DOHH2 (cell line): ENCODE data around the gene IGSF5.

ENCODE experiments used
- H3F3A ChIP-seq: fragments of 200-600 bp; sonication (generic), shearing (Covaris generic); 2 replicates; pipeline ENCODE4 v1.6.0; 2016; ENCODE audit warnings: antibody characterized with exemption, mild to moderate bottlenecking; ENCODE audit not compliant: control insufficient read depth, insufficient read depth
- H3K27ac ChIP-seq: fragments of 200-600 bp; sonication (generic); 2 replicates; pipeline ENCODE4 v1.5.1; 2014; ENCODE audit warnings: low read depth, mild to moderate bottlenecking, low read length, moderate library complexity
- H3K27me3 ChIP-seq: fragments of 200-600 bp; sonication (generic); 2 replicates; pipeline ENCODE4 v1.6.1; 2014; ENCODE audit warnings: mild to moderate bottlenecking, low read length, mixed read lengths; ENCODE audit not compliant: control insufficient read depth
- H3K36me3 ChIP-seq: fragments of 200-600 bp; sonication (generic); 2 replicates; pipeline ENCODE4 v1.6.1; 2014; ENCODE audit warnings: mild to moderate bottlenecking, low read length, moderate library complexity, mixed read lengths; ENCODE audit not compliant: control insufficient read depth
- H3K4me1 ChIP-seq: fragments of 200-600 bp; sonication (generic); 2 replicates; pipeline ENCODE4 v1.6.1; 2014; ENCODE audit warnings: mild to moderate bottlenecking, low read length, mixed read lengths; ENCODE audit not compliant: control insufficient read depth
- H3K4me2 ChIP-seq: fragments of 200-600 bp; sonication (generic); 2 replicates; pipeline ENCODE4 v1.6.0; 2014; ENCODE audit warnings: mild to moderate bottlenecking, low read length, moderate library complexity
- H3K4me3 ChIP-seq: fragments of 200-600 bp; sonication (generic); 2 replicates; pipeline ENCODE4 v1.5.1; 2014; ENCODE audit warnings: mild to moderate bottlenecking, low read length, mixed read lengths
- H3K79me2 ChIP-seq: fragments of 200-600 bp; sonication (generic); 2 replicates; pipeline ENCODE4 v1.6.1; 2014; ENCODE audit warnings: mild to moderate bottlenecking, low read length, mixed read lengths; ENCODE audit not compliant: control insufficient read depth
- H3K9me2 ChIP-seq: fragments of 200-600 bp; sonication (generic); replicated peaks from 2 replicates; pipeline ENCODE4 v1.6.1; 2014; ENCODE audit warnings: mild to moderate bottlenecking, low read length, mixed read lengths; ENCODE audit not compliant: control insufficient read depth
- H3K9me3 ChIP-seq: fragments of 200-600 bp; sonication (generic); 2 replicates; pipeline ENCODE4 v1.6.1; 2014; ENCODE audit warnings: antibody characterized with exemption, low read length, mixed read lengths; ENCODE audit not compliant: control insufficient read depth, insufficient read depth
- H4K20me1 ChIP-seq: fragments of 200-600 bp; sonication (generic); 2 replicates; pipeline ENCODE4 v1.6.0; 2014; ENCODE audit warnings: low read depth, mild to moderate bottlenecking, antibody characterized with exemption, low read length, moderate library complexity; ENCODE audit not compliant: control insufficient read depth, insufficient read depth
- EZH2phosphoT487 ChIP-seq: fragments of 200-600 bp; sonication (generic); IDR thresholded peaks from 2 replicates; pipeline ENCODE4 v1.6.1; 2017; ENCODE audit warnings: borderline replicate concordance, mild to moderate bottlenecking, antibody characterized with exemption, low read length, moderate library complexity, mixed read lengths
- TF ChIP-seq, protein P1 (sequence below): fragments of 200-600 bp; sonication (generic); IDR thresholded peaks from one replicate; pipeline ENCODE4 v1.5.1; 2014; ENCODE audit warnings: antibody characterized with exemption, mild to moderate bottlenecking, low read depth, low read length; ENCODE audit not compliant: poor library complexity, severe bottlenecking

Gene IGSF5

DNA sequence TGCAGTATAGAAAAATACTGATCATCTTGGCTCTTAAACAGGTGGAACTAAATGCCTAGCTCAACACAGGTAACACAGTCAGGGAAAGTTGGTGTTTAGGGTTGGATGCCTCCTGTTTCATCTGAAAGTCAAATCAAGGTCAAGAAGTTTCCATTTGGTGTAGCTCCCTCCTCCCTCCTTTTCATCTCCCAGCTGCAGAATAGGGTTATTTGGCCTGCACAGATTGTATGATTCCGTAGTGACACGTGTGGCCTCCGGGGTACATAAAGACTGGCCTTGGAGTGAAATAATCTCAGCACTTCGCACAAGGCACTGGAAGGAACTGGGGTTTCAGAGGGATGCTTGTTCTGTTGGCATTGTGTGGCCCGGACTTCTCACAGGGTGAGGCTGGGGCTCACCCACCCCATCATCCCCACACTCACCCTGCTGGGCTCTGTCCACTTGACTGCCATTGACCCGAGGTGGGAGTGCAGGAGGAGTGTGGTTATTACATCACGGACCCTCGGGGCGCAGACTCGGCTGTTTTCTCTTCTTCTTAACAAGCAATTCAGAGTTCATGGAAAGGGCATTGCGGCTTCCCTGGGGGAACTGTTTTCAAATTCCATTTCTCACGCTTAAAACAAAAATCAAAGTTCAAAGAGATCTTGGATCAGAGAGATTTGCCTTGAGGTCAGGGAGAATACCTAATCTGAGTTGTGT lies 18.4 kb downstream of the IGSF5 start:
- TF ChIP-seq, protein P1, sequence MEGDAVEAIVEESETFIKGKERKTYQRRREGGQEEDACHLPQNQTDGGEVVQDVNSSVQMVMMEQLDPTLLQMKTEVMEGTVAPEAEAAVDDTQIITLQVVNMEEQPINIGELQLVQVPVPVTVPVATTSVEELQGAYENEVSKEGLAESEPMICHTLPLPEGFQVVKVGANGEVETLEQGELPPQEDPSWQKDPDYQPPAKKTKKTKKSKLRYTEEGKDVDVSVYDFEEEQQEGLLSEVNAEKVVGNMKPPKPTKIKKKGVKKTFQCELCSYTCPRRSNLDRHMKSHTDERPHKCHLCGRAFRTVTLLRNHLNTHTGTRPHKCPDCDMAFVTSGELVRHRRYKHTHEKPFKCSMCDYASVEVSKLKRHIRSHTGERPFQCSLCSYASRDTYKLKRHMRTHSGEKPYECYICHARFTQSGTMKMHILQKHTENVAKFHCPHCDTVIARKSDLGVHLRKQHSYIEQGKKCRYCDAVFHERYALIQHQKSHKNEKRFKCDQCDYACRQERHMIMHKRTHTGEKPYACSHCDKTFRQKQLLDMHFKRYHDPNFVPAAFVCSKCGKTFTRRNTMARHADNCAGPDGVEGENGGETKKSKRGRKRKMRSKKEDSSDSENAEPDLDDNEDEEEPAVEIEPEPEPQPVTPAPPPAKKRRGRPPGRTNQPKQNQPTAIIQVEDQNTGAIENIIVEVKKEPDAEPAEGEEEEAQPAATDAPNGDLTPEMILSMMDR, result no peak
- no peak for TF ChIP-seq EZH2phosphoT487
- Histone ChIP-seq H3K9me3 (no peaks in the 10 kb centered on the region), H3K9me2 (no peaks in the 10 kb centered on the region), H3K36me3 (no peaks in the 10 kb centered on the region), H3K27ac (no peak overlapping the region), H3F3A (no peaks in the 10 kb centered on the region), H3K4me1 (no peaks in the 10 kb centered on the region), H3K4me2 (no peak overlapping the region), H3K27me3 (no peaks in the 10 kb centered on the region), H3K79me2 (no peaks in the 10 kb centered on the region), H3K4me3 (no peak overlapping the region), H4K20me1 (no peaks in the 10 kb centered on the region)

DNA sequence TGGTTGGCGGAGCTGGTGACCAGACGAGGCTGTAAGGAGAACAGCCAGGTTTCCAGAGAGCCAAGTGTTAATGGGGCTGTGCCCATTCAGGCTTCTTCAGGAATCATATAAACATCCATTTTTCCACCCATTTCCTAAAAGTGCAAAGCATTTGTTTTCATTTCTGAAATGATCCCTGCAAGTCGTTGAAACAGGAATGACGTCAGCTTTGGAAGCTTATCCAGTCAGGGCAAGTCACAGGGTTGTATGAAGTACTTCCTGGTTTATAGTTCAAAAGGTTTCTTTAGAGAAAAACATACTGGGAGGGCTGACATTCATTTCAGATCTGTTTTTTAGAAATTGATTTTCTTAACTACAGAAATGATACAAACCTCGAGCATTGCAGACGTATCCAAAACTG lies 29.2 kb downstream of the IGSF5 start:
- no peaks in the 10 kb centered on the region for H4K20me1 ChIP-seq
- H3K9me2 ChIP-seq, result no peaks in the 10 kb centered on the region
- H3K36me3 ChIP-seq, result no peaks in the 10 kb centered on the region
- no peaks in the 10 kb centered on the region for H3K79me2 ChIP-seq
- H3K4me1 ChIP-seq, result no peaks in the 10 kb centered on the region
- no peaks in the 10 kb centered on the region for H3K27me3 ChIP-seq
- no peaks in the 10 kb centered on the region for H3K9me3 ChIP-seq
- TF ChIP-seq, protein P1, result no peak
- TF ChIP-seq EZH2phosphoT487, result no peak
- H3K27ac ChIP-seq, result no peak overlapping the region
- no peak overlapping the region for H3K4me3 ChIP-seq
- no peak overlapping the region for H3K4me2 ChIP-seq
- no peaks in the 10 kb centered on the region for H3F3A ChIP-seq

DNA sequence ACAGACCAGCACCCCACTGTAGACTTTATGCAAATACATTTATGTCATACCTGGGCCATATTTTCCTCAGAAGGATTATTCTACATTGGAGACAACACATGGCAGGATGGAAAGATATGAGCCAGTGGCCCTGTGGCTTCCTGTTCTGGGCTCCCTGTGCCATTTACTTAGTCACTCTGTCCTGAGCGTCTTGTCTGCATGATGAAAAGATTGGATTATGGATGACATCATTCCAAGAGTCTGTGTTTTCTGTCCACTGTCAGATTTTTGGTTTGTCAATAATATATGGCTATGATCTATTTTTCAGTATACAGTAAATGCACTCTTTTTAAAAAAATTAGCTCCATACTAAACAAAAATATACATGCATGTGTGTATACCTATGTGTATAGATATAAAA lies 30.8 kb downstream of the IGSF5 start:
- no peaks in the 10 kb centered on the region for H4K20me1 ChIP-seq
- H3K4me1 ChIP-seq, result no peaks in the 10 kb centered on the region
- H3K9me3 ChIP-seq, result no peaks in the 10 kb centered on the region
- H3K27me3 ChIP-seq, result no peaks in the 10 kb centered on the region
- TF ChIP-seq, protein P1, result no peak
- TF ChIP-seq EZH2phosphoT487, result no peak
- H3K9me2 ChIP-seq, result no peaks in the 10 kb centered on the region
- no peak overlapping the region for H3K4me3 ChIP-seq
- H3F3A ChIP-seq, result no peaks in the 10 kb centered on the region
- H3K4me2 ChIP-seq, result no peak overlapping the region
- no peaks in the 10 kb centered on the region for H3K36me3 ChIP-seq
- H3K79me2 ChIP-seq, result no peaks in the 10 kb centered on the region
- no peak overlapping the region for H3K27ac ChIP-seq
